HEK293 (cell line): ENCODE data around the gene POLR3E.

ENCODE experiments used
- CTCF ChIP-seq: fragments of 450-650 bp; formaldehyde crosslinking; IDR thresholded peaks from 2 replicates; pipeline ENCODE4 v1.5.1; 2016; ENCODE audit warnings: missing biosample characterization, missing genetic modification characterization
- TF ChIP-seq, protein P1 (sequence below): fragments of 450-650 bp; formaldehyde crosslinking; IDR thresholded peaks from 2 replicates; pipeline ENCODE4 v1.5.1; 2016; ENCODE audit warnings: missing biosample characterization, missing genetic modification characterization

DNA sequence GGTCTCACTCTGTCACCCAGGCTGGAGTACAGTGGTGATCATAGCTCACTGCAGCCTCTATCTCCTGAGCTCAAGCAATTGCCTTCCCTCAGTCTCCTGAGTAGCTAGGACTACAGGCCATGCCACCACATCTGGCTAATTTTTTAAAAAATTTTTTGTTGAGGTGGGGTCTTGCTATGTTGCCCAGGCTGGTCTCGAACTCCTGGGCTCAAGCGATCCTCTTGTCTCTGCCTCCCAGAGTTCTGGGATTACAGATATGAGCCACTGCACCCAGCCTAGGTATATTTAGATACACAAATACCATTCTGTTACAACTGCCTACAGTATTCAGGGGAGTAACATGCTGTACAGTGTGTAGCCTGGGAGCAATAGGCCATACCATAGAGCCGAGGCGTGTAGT is 14.3 kb downstream of the POLR3E start:
- TF ChIP-seq, protein P1, sequence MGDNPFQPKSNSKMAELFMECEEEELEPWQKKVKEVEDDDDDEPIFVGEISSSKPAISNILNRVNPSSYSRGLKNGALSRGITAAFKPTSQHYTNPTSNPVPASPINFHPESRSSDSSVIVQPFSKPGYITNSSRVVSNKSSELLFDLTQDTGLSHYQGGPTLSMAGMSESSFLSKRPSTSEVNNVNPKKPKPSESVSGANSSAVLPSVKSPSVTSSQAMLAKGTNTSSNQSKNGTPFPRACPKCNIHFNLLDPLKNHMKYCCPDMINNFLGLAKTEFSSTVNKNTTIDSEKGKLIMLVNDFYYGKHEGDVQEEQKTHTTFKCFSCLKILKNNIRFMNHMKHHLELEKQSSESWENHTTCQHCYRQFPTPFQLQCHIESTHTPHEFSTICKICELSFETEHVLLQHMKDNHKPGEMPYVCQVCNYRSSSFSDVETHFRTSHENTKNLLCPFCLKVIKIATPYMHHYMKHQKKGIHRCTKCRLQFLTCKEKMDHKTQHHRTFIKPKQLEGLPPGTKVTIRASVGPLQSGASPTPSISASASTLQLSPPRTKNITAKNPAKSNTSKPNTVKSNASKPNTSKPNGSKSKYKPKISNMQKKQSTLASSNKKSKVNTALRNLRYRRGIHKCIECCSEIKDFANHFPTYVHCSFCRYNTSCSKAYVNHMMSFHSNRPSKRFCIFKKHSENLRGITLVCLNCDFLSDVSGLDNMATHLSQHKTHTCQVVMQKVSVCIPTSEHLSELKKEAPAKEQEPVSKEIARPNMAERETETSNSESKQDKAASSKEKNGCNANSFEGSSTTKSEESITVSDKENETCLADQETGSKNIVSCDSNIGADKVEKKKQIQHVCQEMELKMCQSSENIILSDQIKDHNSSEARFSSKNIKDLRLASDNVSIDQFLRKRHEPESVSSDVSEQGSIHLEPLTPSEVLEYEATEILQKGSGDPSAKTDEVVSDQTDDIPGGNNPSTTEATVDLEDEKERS, result no peak
- TF ChIP-seq CTCF, result no peak
